GM12878 (cell line): ENCODE measurements around the gene EIF2B5.

ENCODE experiments used
- CTCF ChIP-seq, 3 experiments: IDR thresholded peaks in 2 of 3; conservative IDR thresholded peaks in 1 of 3; 2 replicates each; pipeline ENCODE4 v1.5.1; 2011; ENCODE audit warnings: low read depth in 3 of 3, low read length in 3 of 3, mild to moderate bottlenecking in 3 of 3, control low read depth in 2 of 3, moderate library complexity in 2 of 3, inconsistent platforms in 1 of 3, mixed read lengths in 1 of 3; ENCODE audit not compliant: control insufficient read depth in 2 of 3, insufficient read depth in 1 of 3; ENCODE audit errors: extremely low read depth in 1 of 3
- RAD21 ChIP-seq: IDR thresholded peaks from 2 replicates; pipeline ENCODE4 v1.6.1; 2011; ENCODE audit warnings: mild to moderate bottlenecking, low read depth, low read length, moderate library complexity; ENCODE audit not compliant: insufficient read depth
- USF2 ChIP-seq: IDR thresholded peaks from 2 replicates; pipeline ENCODE4 v1.6.1; 2011; ENCODE audit warnings: low read depth, low read length, improper control_type of control experiment, borderline replicate concordance
- ZZZ3 ChIP-seq: IDR thresholded peaks from 2 replicates; pipeline ENCODE4 v1.6.1; 2011; ENCODE audit warnings: low read depth; ENCODE audit not compliant: control insufficient read depth, insufficient read length

- TF ChIP-seq USF2 (no peak), CTCF (IDR thresholded peaks at IDR 0.05 in 2 of 3, conservative IDR thresholded peaks at IDR 0.05 in 1 of 3; ENCODE audit: control insufficient read depth in 2 of 3, extremely low read depth in 1 of 3, insufficient read depth in 1 of 3, low read depth in 3 of 3, low read length in 3 of 3) (no peak), ZZZ3 (no peak), RAD21 (no peak)
Measured at GRCh38 chr3:184134746-184135148, 411 bp upstream of the EIF2B5 start.
